C4-2B (cell line): ENCODE results near the gene MAFG.

Experiments used
- CTCF ChIP-seq: fragments of 450-650 bp; conservative IDR thresholded peaks from 2 replicates; pipeline ENCODE4 v1.5.1; 2017; ENCODE audit warnings: mild to moderate bottlenecking
- ZFX ChIP-seq: fragments of 450-650 bp; IDR thresholded peaks from 2 replicates; pipeline ENCODE4 v1.6.1; 2017

GRCh38 chr17:81869221-81870130, 58.1 kb downstream of the MAFG start:
- peak; percentile 87 for TF ChIP-seq CTCF
- peak; percentile 4; the same call in 1 of the 2 replicates for TF ChIP-seq ZFX
